ENCODE data around the gene AGPS.

DNA sequence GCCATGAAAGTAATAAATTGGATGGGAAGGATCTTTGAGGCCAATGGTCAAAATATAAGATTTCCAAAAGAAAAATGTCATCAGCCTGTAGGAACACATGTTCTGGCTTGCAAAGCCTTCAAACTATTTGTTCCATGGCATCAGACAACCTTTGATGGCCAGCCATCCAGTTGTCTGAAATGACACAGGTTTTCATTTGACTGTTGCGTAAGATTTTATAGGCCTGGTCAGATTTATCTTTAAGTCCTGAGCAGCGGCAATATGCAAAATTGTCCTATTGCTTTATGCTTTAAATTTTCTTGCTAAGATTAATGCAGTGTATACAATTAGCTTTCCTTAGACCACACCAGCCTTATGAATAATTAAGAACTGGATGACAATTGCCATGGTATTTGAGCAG, 167.1 kb downstream of the AGPS start:
- TF ChIP-seq CTCF (conservative IDR thresholded peaks at IDR 0.05; ENCODE audit: low read length), result no peak
- no peak for TF ChIP-seq EZH2phosphoT487 (IDR thresholded peaks at IDR 0.05; ENCODE audit: borderline replicate concordance, low read depth, low read length)
